ENCODE data around the gene INAFM2. TPM values are rescaled to one million over a fixed set of nuclear protein-coding genes. Genes with fewer than 3 reads are reported as not detected.

The INAFM2 gene
- total RNA-seq, 1 donor from 2014 or later, result 11.5 TPM

GRCh38 chr15:40281057-40281800 lies 42.3 kb upstream of the INAFM2 start:
- no peak overlapping the region for H3K4me3 ChIP-seq (ENCODE audit: low read length in 3 of 3)
- peaks cover 4 to 24% (median 16%) of the 10 kb centered on the region in 3 donors for H3K4me1 ChIP-seq (ENCODE audit: control insufficient read depth in 3 of 3, insufficient read depth in 3 of 3, low read length in 3 of 3)
- no peak overlapping the region for H3K9ac ChIP-seq (ENCODE audit: low read depth in 1 of 3, low read length in 3 of 3)
- no peaks in the 10 kb centered on the region for H3K36me3 ChIP-seq (ENCODE audit: control insufficient read depth in 3 of 3, insufficient read depth in 3 of 3, low read length in 3 of 3)
- peaks cover 61 to 68% (median 62%) of the 10 kb centered on the region in 3 donors for H3K27me3 ChIP-seq (ENCODE audit: control insufficient read depth in 3 of 3, insufficient read depth in 3 of 3, low read length in 3 of 3)
- H3K27ac ChIP-seq (ENCODE audit: low read depth, low read length), result no peak overlapping the region
- no peaks in the 10 kb centered on the region for H3K9me3 ChIP-seq (ENCODE audit: control insufficient read depth in 3 of 3, low read length in 3 of 3)

GRCh38 chr15:40281801-40282146 lies 41.7 kb upstream of the INAFM2 start:
- H3K4me3 ChIP-seq (ENCODE audit: low read length in 3 of 3), result peak overlapping the region in 2 of 3 donors; percentile 59 to 73
- H3K27me3 ChIP-seq (ENCODE audit: control insufficient read depth in 3 of 3, insufficient read depth in 3 of 3, low read length in 3 of 3), result peaks cover 61 to 68% (median 62%) of the 10 kb centered on the region in 3 donors
- no peaks in the 10 kb centered on the region for H3K9me3 ChIP-seq (ENCODE audit: control insufficient read depth in 3 of 3, low read length in 3 of 3)
- no peaks in the 10 kb centered on the region for H3K36me3 ChIP-seq (ENCODE audit: control insufficient read depth in 3 of 3, insufficient read depth in 3 of 3, low read length in 3 of 3)
- H3K4me1 ChIP-seq (ENCODE audit: control insufficient read depth in 3 of 3, insufficient read depth in 3 of 3, low read length in 3 of 3), result peaks cover 4 to 26% (median 16%) of the 10 kb centered on the region in 3 donors
- H3K9ac ChIP-seq (ENCODE audit: low read depth in 1 of 3, low read length in 3 of 3), result peak overlapping the region in 1 of 3 donors; percentile 54
- no peak overlapping the region for H3K27ac ChIP-seq (ENCODE audit: low read depth, low read length)

GRCh38 chr15:40282147-40282868 lies 41.2 kb upstream of the INAFM2 start:
- no peaks in the 10 kb centered on the region for H3K9me3 ChIP-seq (ENCODE audit: control insufficient read depth in 3 of 3, low read length in 3 of 3)
- peaks cover 7 to 31% (median 18%) of the 10 kb centered on the region in 3 donors for H3K4me1 ChIP-seq (ENCODE audit: control insufficient read depth in 3 of 3, insufficient read depth in 3 of 3, low read length in 3 of 3)
- H3K36me3 ChIP-seq (ENCODE audit: control insufficient read depth in 3 of 3, insufficient read depth in 3 of 3, low read length in 3 of 3), result no peaks in the 10 kb centered on the region
- H3K4me3 ChIP-seq (ENCODE audit: low read length in 3 of 3), result peak overlapping the region; percentile 48 to 73 (median 59)
- no peak overlapping the region for H3K27ac ChIP-seq (ENCODE audit: low read depth, low read length)
- H3K27me3 ChIP-seq (ENCODE audit: control insufficient read depth in 3 of 3, insufficient read depth in 3 of 3, low read length in 3 of 3), result peaks cover 60 to 68% (median 62%) of the 10 kb centered on the region in 3 donors
- H3K9ac ChIP-seq (ENCODE audit: low read depth in 1 of 3, low read length in 3 of 3), result peak overlapping the region in 1 of 3 donors; percentile 54

GRCh38 chr15:40282869-40283614 lies 40.5 kb upstream of the INAFM2 start, which contains the start of gene ANKRD63:
ANKRD63 (minus strand) TSS chr15:40283064; CDS start chr15:40282586, 478 bp downstream.
- H3K27ac ChIP-seq (ENCODE audit: low read depth, low read length), result no peak within 1 kb of the TSS
- H3K4me1 ChIP-seq (ENCODE audit: control insufficient read depth in 3 of 3, insufficient read depth in 3 of 3, low read length in 3 of 3), result peaks cover 12 to 32% (median 20%) of the 10 kb centered on the region in 3 donors
- peak within 1 kb of the TSS in 1 of 3 donors; percentile 54 for H3K9ac ChIP-seq (ENCODE audit: low read depth in 1 of 3, low read length in 3 of 3)
- H3K9me3 ChIP-seq (ENCODE audit: control insufficient read depth in 3 of 3, low read length in 3 of 3), result no peaks in the 10 kb centered on the region
- no peaks in the 10 kb centered on the region for H3K36me3 ChIP-seq (ENCODE audit: control insufficient read depth in 3 of 3, insufficient read depth in 3 of 3, low read length in 3 of 3)
- H3K4me3 ChIP-seq (ENCODE audit: low read length in 3 of 3), result peak within 1 kb of the TSS; percentile 48 to 73 (median 59)
- H3K27me3 ChIP-seq (ENCODE audit: control insufficient read depth in 3 of 3, insufficient read depth in 3 of 3, low read length in 3 of 3), result peaks cover 53 to 61% (median 55%) of the 10 kb centered on the region in 3 donors

GRCh38 chr15:40283615-40284300 lies 39.7 kb upstream of the INAFM2 start:
- no peaks in the 10 kb centered on the region for H3K9me3 ChIP-seq (ENCODE audit: control insufficient read depth in 3 of 3, low read length in 3 of 3)
- H3K9ac ChIP-seq (ENCODE audit: low read depth in 1 of 3, low read length in 3 of 3), result no peak overlapping the region
- H3K4me1 ChIP-seq (ENCODE audit: control insufficient read depth in 3 of 3, insufficient read depth in 3 of 3, low read length in 3 of 3), result peaks cover 12 to 33% (median 20%) of the 10 kb centered on the region in 3 donors
- H3K36me3 ChIP-seq (ENCODE audit: control insufficient read depth in 3 of 3, insufficient read depth in 3 of 3, low read length in 3 of 3), result no peaks in the 10 kb centered on the region
- peaks cover 46 to 57% (median 48%) of the 10 kb centered on the region in 3 donors for H3K27me3 ChIP-seq (ENCODE audit: control insufficient read depth in 3 of 3, insufficient read depth in 3 of 3, low read length in 3 of 3)
- H3K4me3 ChIP-seq (ENCODE audit: low read length in 3 of 3), result no peak overlapping the region
- H3K27ac ChIP-seq (ENCODE audit: low read depth, low read length), result no peak overlapping the region

GRCh38 chr15:40285151-40285550 lies 38.3 kb upstream of the INAFM2 start:
- Histone ChIP-seq H3K4me3 (ENCODE audit: low read length in 3 of 3) (no peak overlapping the region), H3K27me3 (ENCODE audit: control insufficient read depth in 3 of 3, insufficient read depth in 3 of 3, low read length in 3 of 3) (peaks cover 36 to 53% (median 37%) of the 10 kb centered on the region in 3 donors), H3K27ac (ENCODE audit: low read depth, low read length) (no peak overlapping the region), H3K4me1 (ENCODE audit: control insufficient read depth in 3 of 3, insufficient read depth in 3 of 3, low read length in 3 of 3) (peaks cover 12 to 30% (median 22%) of the 10 kb centered on the region in 3 donors), H3K9me3 (ENCODE audit: control insufficient read depth in 3 of 3, low read length in 3 of 3) (no peaks in the 10 kb centered on the region), H3K9ac (ENCODE audit: low read depth in 1 of 3, low read length in 3 of 3) (no peak overlapping the region), H3K36me3 (ENCODE audit: control insufficient read depth in 3 of 3, insufficient read depth in 3 of 3, low read length in 3 of 3) (no peaks in the 10 kb centered on the region)

- no peaks in the 10 kb centered on the region for H3K9me3 ChIP-seq (ENCODE audit: control insufficient read depth in 3 of 3, low read length in 3 of 3)
- H3K27ac ChIP-seq (ENCODE audit: low read depth, low read length), result no peak overlapping the region
- no peak overlapping the region for H3K9ac ChIP-seq (ENCODE audit: low read depth in 1 of 3, low read length in 3 of 3)
- H3K36me3 ChIP-seq (ENCODE audit: control insufficient read depth in 3 of 3, insufficient read depth in 3 of 3, low read length in 3 of 3), result no peaks in the 10 kb centered on the region
- H3K27me3 ChIP-seq (ENCODE audit: control insufficient read depth in 3 of 3, insufficient read depth in 3 of 3, low read length in 3 of 3), result peaks cover 32 to 53% (median 35%) of the 10 kb centered on the region in 3 donors
- peaks cover 12 to 30% (median 22%) of the 10 kb centered on the region in 3 donors for H3K4me1 ChIP-seq (ENCODE audit: control insufficient read depth in 3 of 3, insufficient read depth in 3 of 3, low read length in 3 of 3)
- no peak overlapping the region for H3K4me3 ChIP-seq (ENCODE audit: low read length in 3 of 3)
Observed at GRCh38 chr15:40285554-40286011, 37.9 kb upstream of the INAFM2 start.

- Histone ChIP-seq H3K27me3 (ENCODE audit: control insufficient read depth in 3 of 3, insufficient read depth in 3 of 3, low read length in 3 of 3) (peaks cover 27 to 48% (median 30%) of the 10 kb centered on the region in 3 donors), H3K9ac (ENCODE audit: low read depth in 1 of 3, low read length in 3 of 3) (no peak overlapping the region), H3K4me3 (ENCODE audit: low read length in 3 of 3) (no peak overlapping the region), H3K4me1 (ENCODE audit: control insufficient read depth in 3 of 3, insufficient read depth in 3 of 3, low read length in 3 of 3) (peaks cover 15 to 32% (median 25%) of the 10 kb centered on the region in 3 donors), H3K27ac (ENCODE audit: low read depth, low read length) (no peak overlapping the region), H3K36me3 (ENCODE audit: control insufficient read depth in 3 of 3, insufficient read depth in 3 of 3, low read length in 3 of 3) (no peaks in the 10 kb centered on the region), H3K9me3 (ENCODE audit: control insufficient read depth in 3 of 3, low read length in 3 of 3) (no peaks in the 10 kb centered on the region)
Observed at GRCh38 chr15:40286061-40286532, 37.4 kb upstream of the INAFM2 start.

GRCh38 chr15:40286794-40287193 lies 36.7 kb upstream of the INAFM2 start:
- Histone ChIP-seq H3K4me1 (ENCODE audit: control insufficient read depth in 3 of 3, insufficient read depth in 3 of 3, low read length in 3 of 3) (peaks cover 15 to 28% (median 26%) of the 10 kb centered on the region in 3 donors), H3K9ac (ENCODE audit: low read depth in 1 of 3, low read length in 3 of 3) (no peak overlapping the region), H3K9me3 (ENCODE audit: control insufficient read depth in 3 of 3, low read length in 3 of 3) (no peaks in the 10 kb centered on the region), H3K27ac (ENCODE audit: low read depth, low read length) (no peak overlapping the region), H3K4me3 (ENCODE audit: low read length in 3 of 3) (no peak overlapping the region), H3K27me3 (ENCODE audit: control insufficient read depth in 3 of 3, insufficient read depth in 3 of 3, low read length in 3 of 3) (peaks cover 24 to 42% (median 27%) of the 10 kb centered on the region in 3 donors), H3K36me3 (ENCODE audit: control insufficient read depth in 3 of 3, insufficient read depth in 3 of 3, low read length in 3 of 3) (no peaks in the 10 kb centered on the region)
